Epithelial cell of alveolus of lung (primary cell): ENCODE measurements around the gene A1BG. TPM values are rescaled to one million over a fixed set of nuclear protein-coding genes. Genes with fewer than 3 reads are reported as not detected.

Experiments
- total RNA-seq: library from RNA; depleted of rRNA; stranded (reverse); fragments of >200 nt; gene quantifications from 2 replicates; pipeline ENCODE4 v1.2.1, GENCODE V29; 2015

A1BG gene, protein sequence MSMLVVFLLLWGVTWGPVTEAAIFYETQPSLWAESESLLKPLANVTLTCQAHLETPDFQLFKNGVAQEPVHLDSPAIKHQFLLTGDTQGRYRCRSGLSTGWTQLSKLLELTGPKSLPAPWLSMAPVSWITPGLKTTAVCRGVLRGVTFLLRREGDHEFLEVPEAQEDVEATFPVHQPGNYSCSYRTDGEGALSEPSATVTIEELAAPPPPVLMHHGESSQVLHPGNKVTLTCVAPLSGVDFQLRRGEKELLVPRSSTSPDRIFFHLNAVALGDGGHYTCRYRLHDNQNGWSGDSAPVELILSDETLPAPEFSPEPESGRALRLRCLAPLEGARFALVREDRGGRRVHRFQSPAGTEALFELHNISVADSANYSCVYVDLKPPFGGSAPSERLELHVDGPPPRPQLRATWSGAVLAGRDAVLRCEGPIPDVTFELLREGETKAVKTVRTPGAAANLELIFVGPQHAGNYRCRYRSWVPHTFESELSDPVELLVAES
- 5.0 and 69.1 TPM in 2 replicates for total RNA-seq

DNA sequence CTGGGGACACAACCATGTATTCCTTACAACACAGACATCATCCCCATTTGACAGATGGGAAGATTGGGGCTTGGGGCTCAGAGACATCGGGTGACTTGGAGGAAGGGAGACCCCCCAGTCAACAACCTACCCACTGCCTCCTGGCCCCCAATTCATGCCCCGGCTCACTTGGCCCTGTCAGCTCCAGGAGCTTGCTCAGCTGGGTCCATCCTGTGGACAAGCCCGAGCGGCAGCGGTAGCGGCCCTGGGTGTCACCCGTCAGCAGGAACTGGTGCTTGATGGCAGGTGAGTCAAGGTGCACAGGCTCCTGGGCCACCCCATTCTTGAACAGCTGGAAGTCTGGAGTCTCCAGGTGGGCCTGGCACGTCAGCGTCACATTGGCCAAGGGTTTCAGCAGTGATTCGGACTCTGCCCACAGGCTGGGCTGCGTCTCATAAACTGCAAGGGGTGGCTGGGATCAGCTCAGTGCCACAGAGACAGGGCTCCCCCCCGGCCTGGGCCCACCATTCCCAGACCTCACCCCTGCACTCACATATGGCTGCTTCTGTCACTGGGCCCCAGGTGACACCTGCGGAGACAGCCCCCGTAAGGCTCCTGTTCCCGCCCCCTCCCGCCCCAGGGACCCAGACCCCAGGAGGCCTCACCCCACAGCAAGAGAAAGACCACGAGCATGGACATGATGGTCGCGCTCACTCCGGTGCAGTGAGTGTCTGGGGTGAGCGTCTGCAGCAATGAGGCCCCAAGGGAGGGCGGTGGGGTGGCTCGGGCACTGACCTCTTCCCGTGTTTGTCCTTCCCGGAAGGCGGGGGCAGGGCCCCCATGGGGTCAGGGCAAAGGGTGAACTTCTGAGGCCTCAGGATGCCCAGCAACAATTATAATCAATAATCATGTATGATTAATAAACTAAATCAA, at the start of gene A1BG:
Gene A1BG (minus strand): TSS at position 733 of the 912 bp plus-strand sequence. CDS start 55 bp downstream, at position 678.

GRCh38 chr19:58395220-58395978, 42.1 kb upstream of the A1BG start, which contains the start of gene RNF225:
Gene RNF225, plus strand, starts transcription at chr19:58395656. Its CDS starts 434 bp downstream, at chr19:58396090.

DNA sequence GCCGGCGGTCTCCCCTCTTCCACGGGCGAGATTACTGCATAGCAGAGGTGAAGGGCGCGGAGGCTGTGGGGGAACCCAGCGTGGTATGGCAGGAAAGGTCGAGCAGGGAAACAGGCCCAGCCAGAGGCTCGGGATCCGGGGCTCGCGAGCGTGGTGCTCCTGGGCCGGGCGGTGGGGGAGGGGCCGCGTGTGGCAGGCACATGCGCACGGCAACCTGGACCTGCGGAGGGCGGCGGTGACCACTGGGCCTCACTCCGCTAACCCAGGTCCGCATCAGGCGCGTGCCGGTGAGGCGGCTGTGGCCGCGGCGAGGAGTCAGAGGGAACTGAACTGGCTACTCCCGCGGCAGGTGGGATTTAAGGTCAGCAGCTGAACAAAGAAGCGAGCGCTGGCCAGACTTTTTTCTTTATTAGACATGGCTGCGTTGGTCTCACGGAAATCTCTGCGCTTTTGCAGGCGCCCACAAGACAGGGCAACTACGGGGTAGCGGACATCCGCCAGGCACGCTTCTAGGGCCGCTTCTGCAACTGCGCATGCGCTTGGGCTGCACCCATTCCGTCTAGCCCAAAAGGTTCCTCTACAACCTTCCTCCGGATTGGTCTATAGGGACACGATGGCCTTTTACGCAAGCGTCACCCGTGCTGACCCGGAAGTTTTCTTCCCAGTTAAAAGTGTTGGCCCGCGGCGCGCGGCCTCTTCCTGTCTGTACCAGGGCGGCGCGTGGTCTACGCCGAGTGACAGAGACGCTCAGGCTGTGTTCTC, 33.5 kb upstream of the A1BG start, which contains the start of gene RPS5:
Gene RPS5 (plus strand): TSS at position 694 of the 762 bp plus-strand sequence. CDS start 869 bp downstream, outside the sequence.

DNA sequence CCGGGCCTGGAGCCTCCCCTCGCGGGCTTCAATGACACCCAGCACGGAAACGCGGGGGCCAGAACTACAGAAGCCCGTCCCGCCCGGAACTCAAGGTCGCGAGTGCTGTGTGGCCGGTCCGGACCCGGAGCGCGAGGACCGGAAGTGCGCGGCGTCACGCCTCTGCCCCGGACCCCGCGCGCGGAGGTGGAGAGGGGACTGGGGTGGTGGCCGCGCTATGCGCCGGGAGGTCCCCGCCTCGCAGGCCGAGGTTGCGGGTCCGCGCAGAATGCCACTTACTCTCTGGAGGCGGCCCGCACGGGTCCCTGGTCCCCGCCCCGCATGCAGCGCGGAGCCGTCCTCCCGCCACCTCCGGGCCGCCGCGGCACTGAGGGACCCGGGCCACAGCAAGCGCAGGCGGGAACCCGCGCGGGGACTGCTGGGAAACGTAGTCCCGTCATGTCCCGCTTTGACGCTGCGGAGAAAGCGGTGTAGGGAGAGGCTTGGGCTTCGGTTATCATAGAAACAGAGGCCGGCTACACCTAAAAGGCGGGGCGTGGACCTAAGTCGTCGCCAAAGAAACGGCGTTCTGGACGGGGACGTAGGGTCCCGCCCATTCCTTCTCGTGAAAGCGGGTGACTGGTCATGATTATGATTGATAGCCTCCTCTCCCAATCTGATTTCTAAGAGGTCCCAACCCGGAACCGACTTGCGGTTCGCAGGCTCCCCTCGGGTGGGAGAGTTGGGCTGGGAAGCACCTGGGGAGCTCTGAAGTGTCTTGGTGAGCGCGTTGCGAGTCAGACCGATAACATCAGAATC, 27.6 kb upstream of the A1BG start, which contains the start of gene ZNF837:
Gene ZNF837 (minus strand): TSS at position 369 of the 798 bp plus-strand sequence. CDS start 11,698 bp downstream, outside the sequence.

DNA sequence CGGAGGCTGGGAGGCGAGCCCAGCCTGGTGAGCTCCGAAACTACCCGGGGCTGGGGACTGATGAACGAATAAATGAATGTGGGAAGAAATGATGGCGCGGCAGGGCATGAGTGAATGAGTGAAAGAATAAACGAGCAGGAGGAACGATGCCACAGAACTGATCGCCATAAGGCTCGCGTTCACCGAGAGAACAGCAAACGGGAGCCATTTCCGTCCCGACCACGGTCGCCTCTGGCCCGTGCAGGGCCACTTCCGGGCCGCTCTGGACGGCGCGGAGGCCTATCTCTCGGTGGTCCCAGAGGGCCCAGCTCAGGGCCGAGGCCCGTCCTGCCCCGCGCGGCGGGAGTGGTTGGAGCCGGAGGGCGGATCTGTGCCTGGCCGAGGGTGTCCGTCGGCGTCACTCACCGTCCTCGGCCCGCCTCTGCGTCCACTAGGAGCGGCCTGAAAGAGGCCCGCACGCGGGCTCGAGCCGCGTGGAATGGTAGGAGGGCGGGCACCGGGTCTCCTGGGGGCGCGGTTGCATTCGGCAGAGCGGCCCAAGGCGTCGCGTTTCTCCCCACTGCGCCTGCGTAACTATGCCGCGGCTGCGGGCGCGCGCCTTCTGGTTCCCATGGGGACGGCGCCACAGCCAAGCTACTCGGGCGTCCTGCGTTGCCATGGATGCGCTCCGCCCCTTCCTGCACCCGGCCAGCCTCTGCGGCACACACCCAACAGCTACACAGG, 9.1 kb upstream of the A1BG start, which contains the start of gene ZNF497:
Gene ZNF497 (minus strand): TSS at position 480 of the 723 bp plus-strand sequence. CDS start 5,116 bp downstream, outside the sequence.

DNA sequence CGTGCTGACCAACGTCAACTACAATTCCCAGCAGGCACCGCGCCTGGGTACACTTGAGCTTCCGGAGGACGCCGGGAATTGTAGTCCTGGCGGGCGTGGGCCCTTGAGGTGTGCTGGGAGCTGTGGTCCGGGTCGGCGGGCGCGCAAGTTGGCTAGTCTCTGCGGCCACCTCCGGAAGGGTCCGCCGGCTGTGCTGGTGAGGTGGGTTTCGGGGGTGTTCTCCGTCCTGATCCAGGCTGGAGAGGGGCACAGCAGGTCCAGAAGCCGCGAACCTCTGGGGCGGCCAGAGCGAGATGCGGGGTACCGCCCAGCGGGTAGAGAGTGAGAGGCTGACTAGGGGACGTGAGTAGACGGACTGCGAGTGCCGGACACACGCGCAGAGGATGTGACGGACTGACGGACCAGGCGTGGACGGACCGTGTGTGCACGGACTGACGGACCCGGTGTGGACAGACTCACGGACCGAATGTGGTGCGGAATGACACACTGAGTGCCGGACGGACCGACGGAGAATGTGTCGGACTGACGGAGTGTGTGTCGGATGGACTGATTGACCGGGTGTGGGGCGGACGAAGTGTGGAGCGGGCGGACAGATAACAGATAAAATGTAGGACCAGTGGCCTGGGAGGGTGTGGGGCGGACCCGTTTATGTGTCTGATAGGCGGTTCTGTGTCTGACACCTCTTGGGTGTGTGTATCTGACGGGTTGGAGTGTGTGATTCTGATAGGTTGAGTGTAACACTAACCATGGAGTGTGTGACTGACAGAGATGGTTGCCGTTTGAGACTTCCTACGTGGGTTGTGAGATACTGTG, 26.2 kb downstream of the A1BG start, which contains the start of gene ZSCAN22:
Gene ZSCAN22 (plus strand): TSS at position 81 of the 813 bp plus-strand sequence. CDS start 7,809 bp downstream, outside the sequence.

DNA sequence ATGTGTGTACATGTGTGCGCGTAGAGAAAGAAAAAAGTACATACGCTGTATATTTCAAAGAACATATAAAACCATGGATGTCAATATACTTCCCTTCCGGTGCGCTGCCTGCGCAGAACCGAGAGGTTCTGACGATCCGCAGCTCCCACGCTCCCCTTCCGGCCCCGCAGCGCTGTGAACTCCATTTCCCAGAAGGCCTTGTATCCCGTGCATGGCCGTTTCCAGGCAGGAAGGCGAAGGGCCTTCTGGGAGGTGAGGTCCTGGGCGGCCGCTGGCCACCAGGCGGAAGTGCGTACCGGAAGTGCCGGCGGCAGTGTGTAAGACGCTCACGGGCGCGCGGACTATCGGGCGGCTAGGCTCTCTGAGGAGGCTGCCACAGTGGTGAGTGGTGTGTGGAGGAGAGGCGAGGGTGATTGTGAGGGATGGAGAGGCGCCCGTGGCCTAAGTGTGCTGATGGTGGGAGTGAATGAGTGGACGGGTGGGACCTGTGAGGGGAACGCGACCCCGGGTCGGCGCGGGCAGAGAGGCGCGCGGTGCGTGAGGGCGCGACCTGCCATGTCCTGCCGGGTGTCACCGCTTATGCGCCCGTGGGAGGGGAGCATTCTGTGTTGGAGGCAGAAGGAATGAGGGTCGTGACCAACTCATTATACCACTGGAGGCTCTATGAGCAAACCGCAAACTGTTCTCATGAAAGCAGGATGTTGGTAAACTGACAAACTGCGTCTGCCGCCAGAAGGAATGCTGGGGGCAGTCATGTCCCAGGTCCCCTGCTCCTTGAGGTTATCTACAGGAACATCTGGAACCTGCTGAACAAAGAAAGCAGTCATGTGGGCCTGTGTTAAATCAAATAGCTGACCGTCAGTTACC, 48.0 kb downstream of the A1BG start, which contains the start of gene ERVK3-1:
Gene ERVK3-1 (plus strand): TSS at position 313 of the 867 bp plus-strand sequence. CDS start 6,792 bp downstream, outside the sequence.

Other genes with a start within 250 kb of the A1BG start
- 5.7 and 11.2 TPM in 2 replicates for gene ZNF329, start 202.7 kb downstream of the A1BG start, total RNA-seq
- gene ZNF274, start 170.4 kb downstream of the A1BG start, total RNA-seq: 20.8 and 21.2 TPM in 2 replicates
- gene ZNF544, start 124.6 kb downstream of the A1BG start, total RNA-seq: 27.8 and 37.7 TPM in 2 replicates
- gene ZNF8, start 74.5 kb downstream of the A1BG start, total RNA-seq: 4.8 and 8.3 TPM in 2 replicates
- 22.1 and 35.2 TPM in 2 replicates for gene ERVK3-1, start 48.1 kb downstream of the A1BG start, total RNA-seq
- 1.4 and 2.6 TPM in 2 replicates for gene ZSCAN22, start 26.5 kb downstream of the A1BG start, total RNA-seq
- gene ZNF497, start 9.3 kb upstream of the A1BG start, total RNA-seq: 0.52 and 1.5 TPM in 2 replicates
- gene ZNF837, start 27.5 kb upstream of the A1BG start, total RNA-seq: 3.6 and 9.1 TPM in 2 replicates
- 2,789 and 3,465 TPM in 2 replicates for gene RPS5, start 33.8 kb upstream of the A1BG start, total RNA-seq
- 2.0 TPM in 1 of 2 replicates, not detected in the other for gene RNF225, start 42.2 kb upstream of the A1BG start, total RNA-seq
- gene ZNF584, start 55.2 kb upstream of the A1BG start, total RNA-seq: 12.3 and 13.3 TPM in 2 replicates
- gene ZNF132, start 86.7 kb upstream of the A1BG start, total RNA-seq: 3.7 and 5.9 TPM in 2 replicates
- gene ZNF324B, start 98.1 kb upstream of the A1BG start, total RNA-seq: 3.6 and 5.6 TPM in 2 replicates
- 12.3 and 13.2 TPM in 2 replicates for gene ZNF324, start 113.6 kb upstream of the A1BG start, total RNA-seq
- 8.0 and 11.5 TPM in 2 replicates for gene ZNF446, start 122.9 kb upstream of the A1BG start, total RNA-seq
- 12.4 and 12.5 TPM in 2 replicates for gene SLC27A5, start 158.5 kb upstream of the A1BG start, total RNA-seq
- 12.4 and 15.0 TPM in 2 replicates for gene ZBTB45, start 166.3 kb upstream of the A1BG start, total RNA-seq
- gene TRIM28, start 190.6 kb upstream of the A1BG start, total RNA-seq: 357 and 476 TPM in 2 replicates
- 132 and 211 TPM in 2 replicates for gene CHMP2A, start 201.6 kb upstream of the A1BG start, total RNA-seq
- 31.3 and 45.5 TPM in 2 replicates for gene UBE2M, start 205.1 kb upstream of the A1BG start, total RNA-seq
- 3.9 and 14.6 TPM in 2 replicates for gene MZF1, start 219.8 kb upstream of the A1BG start, total RNA-seq